Right hindlimb (tissue), 1 donor: Measurements from ENCODE around the gene CDC5L.
A peak's percentile ranks its signal among the peaks of the same experiment; 100 is the strongest.
"Not testable (repeated sequence)": the region's sequence is repeated elsewhere in the genome, so short reads cannot be mapped to it uniquely, and the experiment has no call there.

Source experiments
- DNase-seq: peaks from one replicate; pipeline ENCODE4 v3.0.0-alpha.2; 2018

CDC5L gene

DNA sequence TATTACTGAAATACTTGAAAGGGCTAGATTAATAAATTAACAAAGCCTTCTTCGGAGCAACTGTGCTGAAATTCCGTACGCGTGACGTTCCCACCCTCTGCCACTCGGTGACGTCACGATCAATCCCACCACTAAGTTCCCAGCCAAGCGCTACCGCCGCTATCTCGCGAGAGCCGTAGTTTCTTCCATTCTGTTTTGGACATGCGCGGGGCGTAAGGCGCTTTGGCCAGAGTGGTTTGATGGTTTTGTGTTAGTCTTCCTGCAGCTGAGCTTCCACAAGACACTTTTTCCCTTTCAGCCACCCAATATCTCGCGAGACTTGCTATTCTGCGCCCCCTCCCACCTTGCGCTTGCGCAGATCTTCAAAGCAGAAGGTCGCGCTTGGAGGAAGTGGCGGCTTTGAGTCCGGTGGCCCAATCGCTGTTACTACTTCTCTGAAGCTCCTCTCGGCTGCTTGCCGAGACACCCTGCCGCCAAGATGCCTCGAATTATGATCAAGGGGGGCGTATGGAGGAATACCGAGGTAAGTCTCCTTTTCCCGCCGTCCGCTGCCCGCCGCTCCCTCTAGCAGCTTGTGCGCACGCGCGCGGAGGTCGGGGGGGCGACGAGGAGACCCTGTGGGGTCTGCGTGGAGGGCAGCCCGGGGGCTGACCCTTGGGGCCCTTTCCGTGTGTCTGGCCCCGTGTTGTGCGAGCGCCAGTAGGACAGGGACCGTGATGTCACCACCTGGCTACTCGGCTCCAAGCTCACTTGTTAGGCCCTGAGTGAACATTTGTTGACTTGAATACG lies at the start of gene CDC5L:
Gene CDC5L, plus strand, starts transcription at position 361 of the 789 bp plus-strand sequence. Its CDS starts 118 bp downstream, at position 479.
- peak; percentile 99 for DNase-seq

DNA sequence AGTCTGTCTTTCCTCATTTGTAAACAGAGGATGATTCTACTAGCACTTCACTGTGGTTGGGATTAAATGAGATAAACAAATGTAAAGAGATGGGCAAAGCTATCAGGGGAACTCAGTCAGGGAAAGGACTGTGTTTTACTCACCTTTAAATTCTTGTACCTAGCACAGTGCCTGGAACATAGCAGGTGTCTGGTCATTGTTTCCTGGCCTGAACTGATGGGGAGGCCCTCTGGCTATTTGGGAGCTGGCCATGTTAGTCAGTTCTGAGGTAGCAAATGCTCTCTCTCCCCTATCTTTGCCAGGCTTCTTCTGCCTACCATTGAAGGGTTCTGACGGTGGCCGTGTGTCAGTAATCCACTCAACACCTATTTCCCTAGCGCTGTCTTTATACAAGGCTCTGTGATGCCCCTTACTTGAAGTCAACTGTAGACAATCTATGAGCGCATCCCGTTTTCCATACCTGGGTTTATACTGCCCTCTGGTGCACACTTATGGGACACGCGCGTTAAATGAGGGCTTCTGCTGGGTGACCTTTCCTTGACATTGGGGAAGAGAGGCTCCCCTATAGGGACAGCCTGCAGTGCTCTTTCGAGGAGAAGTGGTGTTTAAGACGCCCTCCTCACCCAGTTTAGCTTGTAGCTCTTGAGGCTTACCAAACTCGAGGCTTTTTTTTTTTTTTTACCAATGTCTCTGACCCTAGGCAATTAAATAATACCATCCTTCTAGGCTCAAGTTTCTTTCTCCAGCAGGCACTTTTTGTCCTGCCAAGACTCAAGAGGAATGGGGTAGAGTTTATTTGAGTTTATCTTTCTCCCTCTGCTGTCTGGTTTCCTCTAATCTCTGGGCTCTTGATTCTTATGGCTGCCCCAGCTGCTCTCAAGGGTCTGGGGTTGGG lies 49.0 kb upstream of the CDC5L start:
- DNase-seq: peak; percentile 77

GRCh38 chr6:44339301-44339700 lies 48.2 kb upstream of the CDC5L start:
- DNase-seq: peak; percentile 34

DNA sequence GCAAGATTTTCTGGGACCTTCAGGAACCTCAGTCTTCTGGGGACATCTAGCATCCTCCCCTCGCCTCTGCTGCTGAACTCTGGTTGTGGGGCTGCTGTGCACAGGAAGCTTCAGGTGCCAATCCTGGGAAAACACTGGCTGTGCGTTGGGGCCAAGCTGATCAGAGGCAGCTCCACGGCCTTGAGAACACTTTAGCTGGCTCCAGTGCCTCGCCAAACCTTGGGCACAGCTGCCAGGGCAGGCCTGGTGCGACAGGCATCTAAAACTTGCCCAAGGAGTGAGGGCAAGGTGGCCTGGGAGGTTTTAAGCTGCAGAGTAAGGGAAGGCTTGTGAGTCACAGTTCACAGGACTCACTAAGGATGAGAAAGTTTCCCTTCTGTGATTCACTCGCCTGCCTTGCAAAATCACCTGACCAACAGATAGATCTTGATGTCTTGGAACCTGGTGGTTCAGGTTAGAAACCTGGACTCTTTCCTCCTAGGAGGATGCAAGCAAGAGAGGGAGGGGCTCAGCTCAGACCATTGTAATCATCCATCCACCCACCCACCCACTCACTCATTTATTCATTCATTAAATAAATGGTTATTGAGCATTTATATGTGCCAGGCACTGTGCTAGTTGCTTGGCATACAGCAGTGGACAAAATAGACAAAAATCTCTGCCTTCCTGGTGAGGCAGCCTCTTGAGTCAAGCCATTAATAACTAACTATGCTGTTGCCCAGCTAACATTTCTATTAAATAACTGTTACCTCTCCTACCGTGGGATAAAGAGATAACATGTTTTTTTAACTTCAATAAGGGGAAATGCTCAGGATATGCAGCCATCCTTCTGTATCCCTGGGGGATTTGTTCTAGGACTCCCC lies 47.5 kb upstream of the CDC5L start:
- DNase-seq: no peak

DNA sequence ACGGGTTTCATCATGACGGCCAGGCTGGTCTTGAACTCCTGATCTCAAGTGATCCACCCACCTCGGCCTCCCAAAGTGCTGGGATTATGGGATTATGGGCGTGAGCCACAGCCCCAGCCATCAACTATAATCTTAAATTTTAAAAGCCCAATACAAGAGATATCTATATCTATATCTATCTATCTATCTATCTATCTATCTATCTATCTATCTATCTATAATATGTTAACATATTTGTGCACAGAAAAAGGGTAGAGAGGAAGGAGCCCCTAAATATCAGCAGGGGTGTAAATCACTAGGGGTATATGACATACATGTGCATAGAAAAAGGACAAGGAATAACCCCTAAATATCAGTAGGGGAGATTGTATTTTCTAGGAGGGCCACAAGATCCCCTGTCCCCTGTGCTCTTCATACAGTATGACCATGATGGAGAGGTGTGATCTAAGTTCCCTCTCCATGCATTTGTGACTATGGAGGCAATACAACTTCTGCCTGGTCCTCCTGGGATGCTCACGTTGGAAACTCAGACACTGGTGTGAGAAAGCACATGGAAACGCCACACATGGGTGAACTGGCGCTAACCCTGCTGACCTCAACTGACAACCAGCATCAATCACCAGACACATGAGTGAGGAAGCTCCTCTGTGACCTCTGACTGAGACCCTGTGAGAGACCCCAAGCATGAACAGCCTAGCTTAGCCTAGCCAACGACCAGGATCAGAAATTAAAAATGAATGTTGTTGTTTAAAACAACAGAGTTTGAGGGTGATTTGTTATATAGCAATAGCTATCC lies 46.2 kb upstream of the CDC5L start:
- no peak for DNase-seq

- no peak for DNase-seq
Measured at GRCh38 chr6:44342052-44342451, 45.5 kb upstream of the CDC5L start.

DNA sequence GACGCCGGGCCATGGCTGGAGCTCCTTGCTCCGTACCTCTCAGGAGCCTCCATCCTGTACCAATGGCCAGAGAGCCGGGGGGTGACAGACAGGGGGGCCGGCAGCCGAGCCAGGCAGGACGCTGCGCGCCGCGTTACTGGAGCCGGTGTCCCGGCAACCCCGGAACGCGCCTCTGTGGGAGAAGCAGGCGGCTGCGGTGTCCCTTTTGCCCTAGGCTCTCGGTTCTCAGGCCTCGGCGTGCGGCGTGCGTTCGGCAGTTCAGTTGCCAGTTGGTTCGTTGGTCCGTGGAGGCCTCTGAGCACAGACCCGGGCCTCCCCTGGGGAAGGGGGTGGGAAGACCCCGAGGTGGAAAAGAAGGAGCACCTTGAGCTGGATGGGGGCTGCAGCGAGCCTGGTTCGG lies 45.0 kb upstream of the CDC5L start, which contains the start of gene SPATS1:
Gene SPATS1, plus strand, starts transcription at position 162 of the 400 bp plus-strand sequence. CDS start 446 bp downstream, outside the sequence.
- peak; percentile 36 for DNase-seq

DNA sequence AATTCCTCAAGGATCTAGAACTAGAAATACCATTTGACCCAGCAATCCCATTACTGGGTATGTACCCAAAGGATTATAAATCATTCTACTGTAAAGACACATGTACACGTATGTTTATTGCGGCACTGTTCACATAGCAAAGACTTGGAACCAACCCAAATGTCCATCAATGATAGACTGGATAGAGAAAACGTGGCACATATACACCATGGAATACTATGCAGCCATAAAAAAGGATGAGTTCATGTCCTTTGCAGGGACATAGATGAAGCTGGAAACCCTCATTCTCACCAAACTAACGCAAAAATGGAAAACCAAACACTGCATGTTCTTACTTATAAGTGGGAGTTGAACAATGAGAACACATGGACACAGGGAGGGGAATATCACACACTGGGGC lies 40.7 kb upstream of the CDC5L start:
- not testable (repeated sequence) for DNase-seq

- DNase-seq: no peak
Measured at GRCh38 chr6:44349904-44350649, 37.4 kb upstream of the CDC5L start.

DNA sequence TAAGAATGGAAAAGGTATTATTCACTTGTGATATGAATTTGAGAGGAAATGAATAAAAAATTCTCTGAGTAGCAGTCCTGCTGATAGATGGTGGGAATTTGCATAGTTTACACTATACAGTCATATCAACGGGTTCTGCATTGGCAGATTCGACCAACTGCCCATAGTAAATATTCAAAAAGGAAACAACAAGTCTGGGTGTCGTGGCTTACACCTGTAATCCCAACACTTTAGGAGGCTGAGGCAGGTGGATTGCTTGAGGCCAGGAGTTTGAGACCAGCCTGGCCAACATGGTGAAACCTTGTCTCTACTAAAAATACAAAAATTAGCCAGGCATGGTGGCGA lies 36.9 kb upstream of the CDC5L start:
- not testable (repeated sequence) for DNase-seq

DNA sequence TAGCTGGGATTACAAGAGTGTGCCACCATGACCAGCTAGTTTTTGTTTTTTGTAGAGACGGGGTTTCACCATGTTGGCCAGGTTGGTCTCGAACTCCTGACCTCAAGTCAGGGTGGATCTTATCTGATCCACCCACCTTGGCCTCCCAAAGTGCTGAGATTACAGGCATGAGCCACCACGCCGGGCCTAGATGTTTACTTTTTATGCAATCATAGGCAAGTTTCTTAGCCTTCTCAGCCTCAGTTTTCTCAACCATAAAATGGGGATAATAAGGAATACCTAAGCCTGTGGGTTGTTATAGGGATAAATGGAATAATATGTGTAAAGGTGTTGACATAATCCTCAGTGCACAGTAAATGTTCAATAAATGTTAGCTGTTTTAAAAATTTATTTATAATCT lies 35.2 kb upstream of the CDC5L start:
- DNase-seq: no peak

GRCh38 chr6:44353336-44353735 lies 34.2 kb upstream of the CDC5L start:
- no peak for DNase-seq

DNA sequence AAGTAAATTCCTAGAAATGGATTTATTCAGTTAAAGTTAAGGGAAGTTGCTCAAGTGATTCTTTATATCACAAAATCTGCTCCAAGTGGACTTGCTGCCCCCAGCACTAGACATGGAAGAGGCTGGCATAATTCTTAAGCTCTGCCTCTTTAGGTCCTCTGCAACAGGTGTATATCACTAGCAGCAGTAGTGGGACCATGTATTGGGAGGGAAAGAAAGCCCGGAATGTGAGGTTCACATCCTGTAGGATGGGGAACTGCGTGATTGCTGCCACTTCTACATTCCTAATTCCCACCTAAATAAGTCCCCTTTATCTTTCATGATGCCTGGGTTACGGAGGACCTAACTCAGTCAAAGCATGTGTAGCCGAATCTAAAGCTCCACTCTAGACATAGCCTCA lies 31.9 kb upstream of the CDC5L start:
- DNase-seq: no peak

GRCh38 chr6:44356487-44356886 lies 31.0 kb upstream of the CDC5L start:
- no peak for DNase-seq

DNA sequence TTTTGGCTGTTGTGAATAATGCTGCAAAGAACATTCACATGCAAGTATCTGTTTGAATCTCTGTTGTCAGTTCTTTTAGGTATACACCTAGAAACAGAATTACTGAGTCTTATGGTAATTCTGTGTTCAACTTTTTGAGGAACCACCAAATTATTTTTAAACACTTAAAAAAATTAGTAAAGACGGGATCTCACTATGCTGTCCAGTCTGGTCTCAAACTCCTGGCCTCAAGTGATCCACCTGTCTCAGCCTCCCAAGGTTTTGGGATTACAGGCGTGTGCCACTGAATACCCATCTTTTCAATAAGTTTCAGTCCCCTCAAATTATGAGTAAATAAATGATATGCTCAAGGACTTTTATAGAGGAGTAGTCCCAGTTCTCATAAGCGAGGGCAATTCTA lies 27.5 kb upstream of the CDC5L start:
- no peak for DNase-seq

DNA sequence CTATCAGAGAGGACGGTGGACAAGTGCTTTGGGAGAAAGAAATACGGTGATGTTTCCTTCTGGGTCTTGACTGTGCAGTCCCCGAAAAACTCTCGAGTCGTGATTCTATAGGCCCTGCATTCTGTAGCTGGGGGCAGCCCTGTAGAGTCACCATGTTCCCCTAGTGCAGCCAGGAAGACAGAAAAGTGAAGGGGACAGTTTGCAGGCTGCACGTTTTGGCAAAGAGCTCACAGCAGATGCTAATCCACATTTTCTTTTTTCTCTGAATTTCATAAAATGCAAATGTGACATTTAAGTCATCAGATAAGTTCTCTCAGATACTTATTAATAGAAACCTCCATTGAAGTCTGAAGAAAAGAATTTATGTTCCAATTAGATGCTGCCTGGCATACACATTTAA lies 25.6 kb upstream of the CDC5L start:
- no peak for DNase-seq

DNA sequence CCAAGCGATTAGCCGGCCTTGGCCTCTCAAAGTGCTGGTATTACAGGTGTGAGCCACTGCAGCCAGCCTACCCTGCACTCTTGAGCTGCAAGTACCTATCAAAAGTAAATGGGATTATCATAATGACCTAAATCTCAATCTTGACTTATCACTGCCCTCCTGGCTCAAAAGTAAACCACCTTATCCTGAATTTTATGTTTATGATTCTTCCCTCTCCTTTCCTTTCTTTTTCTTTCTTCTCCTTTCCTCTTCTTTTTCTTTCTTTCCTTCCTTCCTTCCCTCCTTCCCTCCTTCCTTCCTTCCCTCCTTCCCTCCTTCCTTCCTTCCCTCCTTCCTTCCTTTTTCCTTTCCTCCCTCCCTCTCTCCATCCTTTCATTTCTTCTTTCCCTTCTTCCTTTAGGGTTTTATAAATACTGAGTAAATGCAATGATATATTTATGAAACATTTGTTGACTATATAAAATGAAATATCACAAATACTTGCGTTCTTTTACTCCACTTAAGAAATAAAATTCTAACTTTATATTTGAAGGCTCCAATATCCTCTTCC lies 24.1 kb upstream of the CDC5L start:
- no peak for DNase-seq

DNA sequence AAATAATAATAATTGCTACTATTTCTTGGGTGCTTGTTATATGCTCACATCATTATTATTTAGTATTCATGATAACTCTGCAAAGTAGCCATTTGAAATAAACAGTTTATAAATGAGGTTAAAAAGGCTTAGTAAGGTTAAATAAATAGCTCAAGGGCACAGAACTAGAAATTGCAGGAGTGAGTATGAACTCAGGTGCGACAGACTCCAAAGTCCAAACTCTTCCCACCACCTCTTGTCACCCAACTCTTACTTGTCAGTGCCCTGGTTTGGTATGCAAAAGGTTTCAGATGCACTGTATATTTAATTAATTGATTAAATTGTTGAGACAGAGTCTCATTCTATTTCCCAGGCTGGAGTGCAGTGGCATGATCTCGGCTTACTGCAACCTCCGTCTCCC lies 20.7 kb upstream of the CDC5L start:
- DNase-seq: no peak

DNA sequence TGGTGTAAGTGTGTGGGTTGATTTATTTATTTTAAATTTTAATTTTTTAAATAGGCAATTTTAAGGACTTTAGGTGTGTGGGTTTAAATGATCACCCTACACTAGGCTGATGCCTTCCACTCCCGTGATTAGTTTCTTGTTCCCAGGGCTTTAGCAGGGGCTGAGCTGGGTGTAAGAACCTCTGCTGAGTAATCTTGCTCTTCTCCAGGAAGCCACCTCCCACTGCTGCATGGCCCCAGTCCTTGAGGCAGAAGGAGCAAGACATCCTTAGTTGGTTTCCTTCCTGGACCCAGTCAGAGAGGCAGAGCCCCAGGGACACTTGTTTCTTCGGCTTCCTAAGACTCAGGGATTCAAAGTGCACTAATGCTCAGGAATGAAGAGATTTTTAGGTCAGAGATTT lies 19.8 kb upstream of the CDC5L start:
- no peak for DNase-seq

- no peak for DNase-seq
Measured at GRCh38 chr6:44373051-44373450, 14.5 kb upstream of the CDC5L start.

- no peak for DNase-seq
Measured at GRCh38 chr6:44373787-44374186, 13.7 kb upstream of the CDC5L start.
